Hippocampal formation (tissue), 2 donors: ENCODE results near the gene UTS2.

Experiments
- DNase-seq, 2 donors: peaks; one replicate each; lab custom pipeline; 2025; lab: John Stamatoyannopoulos, UW

The UTS2 gene

DNA sequence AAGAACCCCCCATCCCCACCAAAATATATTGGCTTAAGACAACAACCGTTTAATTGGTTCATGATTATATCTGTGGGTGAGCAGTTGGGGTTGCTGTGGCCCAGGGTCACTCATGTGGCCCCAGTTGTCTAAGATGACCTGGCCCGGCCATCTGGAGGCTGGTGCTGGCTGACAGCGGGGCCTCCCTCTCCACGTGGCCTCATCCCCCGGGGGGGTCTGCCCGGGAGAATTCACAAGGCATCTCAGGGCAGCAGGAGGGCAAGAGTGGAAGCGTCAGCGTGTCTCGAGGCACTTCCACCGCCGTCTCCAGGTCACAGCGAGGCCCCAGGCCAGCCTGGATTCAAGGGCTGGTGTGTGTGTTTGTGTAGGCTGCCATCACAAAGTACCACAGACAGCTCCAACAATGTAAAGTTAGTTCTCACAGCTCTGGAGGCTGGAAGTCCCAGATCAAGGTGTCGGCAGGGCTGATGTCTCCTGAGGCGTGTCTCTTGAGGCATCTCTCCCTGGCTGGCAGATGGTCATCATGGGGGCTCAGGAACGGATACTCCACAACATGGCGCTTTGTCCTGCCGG is 11.0 kb upstream of the UTS2 start:
- DNase-seq = no peak

DNA sequence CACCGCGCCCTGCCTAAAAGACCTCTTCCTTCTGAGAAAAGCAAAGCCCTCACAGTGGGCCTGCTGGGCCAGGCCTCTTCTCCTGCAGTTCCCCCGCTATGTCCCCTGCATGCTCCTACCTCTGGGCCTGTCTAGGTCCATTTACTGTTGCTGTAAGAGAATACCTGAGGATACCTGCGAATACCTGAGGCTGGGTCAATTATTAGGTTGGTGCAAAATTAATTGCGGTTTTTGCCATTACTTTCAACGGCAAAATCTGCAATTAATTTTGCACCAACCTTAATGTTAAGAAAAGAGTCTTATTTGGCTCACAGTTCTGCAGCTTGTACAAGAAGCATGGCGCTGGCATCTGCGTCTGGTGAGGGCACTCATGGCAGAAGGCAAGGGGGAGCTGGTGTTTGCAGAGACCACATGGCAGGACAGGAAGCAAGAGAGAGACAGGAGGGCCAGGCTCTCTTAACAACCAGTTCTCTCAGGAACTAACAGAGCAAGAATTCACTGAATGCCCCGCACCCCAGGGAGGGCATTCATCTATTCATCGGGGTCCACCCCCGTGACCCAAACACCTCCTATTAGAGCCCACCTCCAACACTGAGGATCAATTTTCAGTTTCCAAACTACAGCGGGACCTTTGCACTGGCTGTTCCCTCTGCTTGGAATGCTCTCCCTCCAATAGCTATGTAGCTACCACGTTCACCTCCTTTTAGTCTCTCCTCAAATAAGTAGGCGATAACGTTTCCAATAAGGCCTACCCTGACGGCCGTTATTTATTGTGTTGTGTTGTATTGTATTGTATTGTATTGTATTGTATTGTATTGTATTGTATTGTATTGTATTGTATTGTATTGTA is 9.6 kb upstream of the UTS2 start:
- no peak for DNase-seq

DNA sequence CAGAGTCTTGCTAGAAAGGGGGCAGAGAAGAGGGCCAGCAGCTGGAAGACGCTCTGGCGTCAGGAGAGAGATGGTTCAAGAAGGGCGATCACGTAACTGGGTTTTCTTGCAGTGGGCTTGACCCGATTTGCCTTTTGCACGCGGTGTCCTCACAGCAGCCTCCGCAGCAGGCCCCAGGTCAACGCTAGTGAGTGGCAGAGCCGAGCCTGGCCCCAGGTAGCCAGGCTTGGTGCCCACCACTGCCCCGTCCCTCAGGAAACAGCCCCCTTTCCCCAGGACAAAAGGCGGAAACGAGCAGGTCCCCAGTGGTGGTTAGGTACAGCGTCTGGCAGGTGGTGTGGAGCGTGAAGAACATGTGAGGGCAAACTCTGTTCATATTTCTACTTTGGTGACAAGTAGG is 8.6 kb upstream of the UTS2 start:
- DNase-seq = no peak

DNA sequence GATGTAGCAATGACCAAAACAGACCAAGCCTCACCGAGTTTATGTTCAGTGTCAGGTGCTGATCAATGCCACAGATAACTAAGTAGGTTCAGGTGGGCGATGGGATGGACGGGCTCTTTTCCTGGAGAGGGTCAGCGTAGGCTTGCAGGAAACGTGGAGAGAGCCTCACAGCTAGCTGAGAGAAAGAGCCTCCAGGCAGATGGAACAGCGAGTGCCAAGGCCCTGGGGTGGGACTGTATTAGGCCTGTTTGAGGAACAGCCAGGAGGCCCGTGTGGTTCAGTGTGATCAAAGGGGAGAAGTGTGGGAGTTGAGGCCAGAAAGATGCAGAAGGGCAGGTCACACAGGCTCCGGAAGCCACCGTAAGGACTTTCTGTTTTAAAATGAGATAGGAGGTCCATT is 7.3 kb upstream of the UTS2 start:
- no peak for DNase-seq

DNA sequence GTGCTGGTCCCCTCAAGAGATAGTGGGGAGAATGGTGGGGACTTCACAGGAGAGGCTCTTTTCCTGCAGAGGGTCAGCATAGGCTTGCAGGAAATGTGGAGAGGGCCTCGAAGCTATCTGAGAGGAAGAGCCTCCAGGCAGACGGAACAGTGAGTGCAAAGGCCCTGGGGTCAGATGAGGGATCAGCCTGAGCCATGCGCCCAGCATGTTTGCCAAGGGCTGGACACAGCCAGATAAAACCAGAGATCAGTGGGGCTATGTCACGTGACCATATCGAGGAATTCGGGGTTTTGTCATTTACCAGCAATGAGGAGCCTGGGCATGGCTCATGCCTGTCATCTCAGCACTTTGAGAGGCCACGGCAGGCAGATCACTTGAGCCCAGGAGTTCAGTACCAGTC is 6.5 kb upstream of the UTS2 start:
- DNase-seq = no peak

DNA sequence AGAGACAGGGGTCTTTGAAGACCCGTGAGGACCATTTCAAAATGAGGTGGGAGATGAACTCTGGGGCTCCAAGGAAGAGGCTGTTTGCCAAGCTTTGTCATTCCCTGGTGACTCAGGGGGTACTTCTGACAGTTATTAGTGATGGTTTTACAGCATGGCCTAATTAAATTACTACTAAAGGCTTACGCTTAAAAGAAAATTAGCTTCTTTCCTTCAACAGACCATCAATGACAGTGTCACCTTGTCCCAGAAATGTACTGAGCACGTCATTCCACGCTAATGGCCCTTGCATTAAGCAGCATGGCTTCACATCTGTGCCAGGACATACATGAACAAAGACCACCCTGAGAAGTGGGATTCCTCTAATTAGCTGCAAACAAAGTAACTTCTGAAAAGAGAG is 5.1 kb upstream of the UTS2 start:
- DNase-seq = no peak

DNA sequence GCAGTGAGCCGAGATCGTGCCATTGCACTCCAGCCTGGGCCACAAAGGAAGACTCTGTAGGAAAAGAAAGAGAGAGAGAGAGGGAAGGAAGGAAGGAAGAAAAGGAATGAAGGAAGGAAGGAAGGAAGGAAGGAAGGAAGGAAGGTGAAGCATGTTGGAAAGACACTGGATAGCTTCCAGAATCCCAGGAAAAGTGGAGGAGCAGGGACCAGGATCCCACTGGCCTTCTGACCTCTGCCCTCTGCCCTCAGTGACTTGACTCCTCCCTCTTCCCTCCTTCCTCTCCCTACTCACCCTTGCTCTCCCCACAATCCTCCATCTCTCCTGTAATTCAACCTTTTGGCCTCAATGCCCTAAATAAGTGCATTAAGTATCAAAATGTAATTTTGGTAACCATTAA is 4.1 kb upstream of the UTS2 start:
- DNase-seq = no peak

DNA sequence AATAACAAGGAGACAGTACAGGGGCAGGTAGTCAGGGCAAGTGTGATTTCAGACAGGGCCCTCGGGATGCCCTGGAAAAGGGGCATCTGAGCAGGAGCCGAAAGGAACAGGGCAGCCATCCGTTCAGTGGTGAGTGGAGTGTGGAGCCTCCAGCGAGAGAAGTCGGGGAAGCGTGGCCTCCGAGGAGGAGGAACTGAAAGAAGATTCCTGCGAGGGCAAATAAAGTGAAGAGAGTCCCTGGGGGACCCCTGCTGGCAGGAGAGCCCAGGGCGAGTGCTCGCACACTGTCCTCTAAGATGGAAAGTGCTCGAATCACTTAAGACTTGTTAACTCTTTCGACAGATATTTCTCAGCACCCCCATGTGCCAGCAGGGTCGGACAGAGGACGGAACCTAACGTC is 3.5 kb upstream of the UTS2 start:
- no peak for DNase-seq

DNA sequence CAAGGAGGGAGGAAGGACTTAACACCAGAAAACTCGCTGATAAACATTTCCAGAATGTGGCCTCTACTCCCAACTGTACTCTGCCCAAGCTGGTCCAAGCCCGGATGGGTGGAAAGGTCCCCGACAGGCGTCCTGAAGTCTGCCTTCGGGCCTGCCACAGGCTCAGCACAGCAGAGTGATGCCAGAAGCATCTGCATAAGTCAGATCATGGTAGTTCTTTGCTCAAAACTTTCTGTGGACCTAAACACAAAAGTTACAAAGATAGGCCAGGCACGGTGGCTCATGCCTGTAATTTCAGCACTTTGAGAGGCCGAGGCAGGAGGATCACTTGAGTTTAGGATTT is 790 bp upstream of the UTS2 start:
- DNase-seq = no peak

DNA sequence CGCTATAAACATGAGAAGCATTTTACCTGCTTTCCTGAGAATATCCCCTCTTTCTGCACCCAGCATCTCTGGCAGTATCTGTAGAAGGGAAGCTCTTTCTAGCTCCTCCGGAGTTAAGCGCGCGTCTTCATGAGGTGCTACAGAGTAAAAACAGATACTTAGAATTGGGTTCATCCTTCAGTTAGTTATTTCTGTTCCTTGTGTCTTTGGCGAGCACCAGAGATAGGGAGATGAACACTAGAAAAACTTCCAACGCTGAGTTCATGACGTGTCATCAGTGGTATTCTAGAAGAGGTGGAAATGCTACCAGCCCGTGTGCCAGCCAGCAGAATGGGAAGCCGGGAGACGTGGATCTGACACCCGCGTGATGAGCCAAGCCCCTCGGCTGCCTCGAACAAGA is 2.1 kb downstream of the UTS2 start:
- DNase-seq = no peak

DNA sequence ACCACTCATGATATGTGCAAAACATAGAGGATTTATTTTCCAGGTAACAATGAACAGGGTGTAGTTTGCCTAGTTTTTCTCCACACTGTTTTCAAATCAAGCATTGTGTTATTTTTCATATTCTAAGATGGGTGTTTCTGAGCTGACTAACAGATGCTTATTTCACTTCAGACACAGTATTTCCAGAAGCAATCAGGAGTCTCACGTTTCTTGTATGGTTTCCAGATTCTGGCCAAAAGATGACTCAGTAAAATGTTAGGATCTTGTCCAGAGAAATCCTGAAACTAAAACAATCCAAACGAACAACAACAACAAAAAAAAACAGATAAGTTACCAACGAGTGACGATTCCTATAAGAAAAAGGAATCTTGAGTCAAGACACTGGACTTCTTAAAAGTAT is 5.3 kb downstream of the UTS2 start:
- DNase-seq = no peak

DNA sequence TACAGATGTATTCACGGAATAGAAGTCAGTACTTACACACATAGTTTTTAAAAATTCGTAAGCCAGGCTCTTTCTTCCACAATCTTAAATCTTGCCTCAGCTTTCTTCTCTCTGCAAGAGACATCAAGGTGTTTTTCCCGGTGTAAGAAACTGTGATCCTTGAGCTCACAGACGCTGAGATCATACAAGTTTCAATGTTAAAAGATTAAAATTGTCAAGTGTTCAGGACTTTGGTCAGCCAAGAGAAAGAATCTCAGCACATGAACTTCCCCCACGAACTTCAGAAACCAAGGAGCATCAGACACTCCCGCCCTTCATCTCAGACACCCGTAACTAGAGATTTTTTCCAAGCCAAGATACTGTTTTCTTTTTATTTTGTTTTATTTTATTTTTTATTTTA is 6.2 kb downstream of the UTS2 start:
- no peak for DNase-seq

DNA sequence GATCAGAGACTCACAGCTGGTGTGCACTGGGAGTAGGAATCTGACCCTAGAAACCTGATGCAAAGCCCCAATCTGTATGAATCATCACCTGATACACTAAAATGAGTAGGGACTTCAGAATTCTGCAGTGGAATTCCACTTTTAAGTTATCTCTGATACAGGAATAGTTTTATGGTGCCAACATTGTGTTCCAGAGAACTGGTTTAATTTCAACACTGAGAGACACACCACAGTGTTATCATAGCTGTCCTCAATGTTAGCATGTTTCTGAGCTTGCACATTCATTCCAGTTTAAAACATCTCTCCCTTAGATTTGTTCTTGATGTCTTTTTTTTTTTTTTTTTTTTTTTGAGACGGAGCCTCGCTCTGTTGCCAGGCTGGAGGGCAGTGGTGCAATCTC is 7.1 kb downstream of the UTS2 start:
- no peak for DNase-seq

DNA sequence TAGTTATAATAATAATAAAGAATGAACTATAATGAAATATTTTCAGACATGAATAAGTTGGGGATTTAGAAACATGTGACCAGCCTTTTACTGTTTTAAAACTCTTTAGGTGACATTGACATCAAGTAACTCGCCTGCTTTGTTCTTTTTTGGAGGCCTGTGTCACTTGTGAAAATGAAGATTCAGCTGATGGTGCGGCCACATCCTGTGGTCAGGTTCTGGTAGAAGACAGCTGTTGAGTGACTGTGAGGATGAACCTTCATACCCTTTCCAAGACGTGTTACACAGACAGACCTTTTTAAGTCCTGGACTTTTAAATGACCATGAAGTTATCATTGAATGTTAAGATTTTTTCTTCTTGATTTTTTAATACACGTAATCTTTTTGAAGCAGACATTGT is 10.3 kb downstream of the UTS2 start:
- no peak for DNase-seq

DNA sequence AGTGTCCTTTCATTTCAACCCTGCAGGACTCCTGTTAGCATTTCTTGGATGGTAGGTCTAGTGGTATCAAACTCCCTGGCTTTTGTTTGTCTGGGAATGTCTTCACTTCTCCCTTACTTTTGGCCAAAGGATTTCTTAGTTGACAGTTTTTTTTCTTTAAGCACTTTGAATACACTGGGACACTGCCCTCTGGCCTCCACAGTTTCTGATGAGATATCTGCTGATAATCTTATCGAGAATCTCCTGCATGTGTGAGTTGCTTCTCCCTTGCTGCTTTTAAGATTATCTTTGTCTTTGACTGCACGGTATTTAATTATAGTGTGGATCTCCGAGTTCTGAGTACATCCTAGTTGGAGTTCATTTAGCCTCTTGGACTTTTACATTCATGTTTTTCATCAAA is 13.3 kb downstream of the UTS2 start:
- no peak for DNase-seq

DNA sequence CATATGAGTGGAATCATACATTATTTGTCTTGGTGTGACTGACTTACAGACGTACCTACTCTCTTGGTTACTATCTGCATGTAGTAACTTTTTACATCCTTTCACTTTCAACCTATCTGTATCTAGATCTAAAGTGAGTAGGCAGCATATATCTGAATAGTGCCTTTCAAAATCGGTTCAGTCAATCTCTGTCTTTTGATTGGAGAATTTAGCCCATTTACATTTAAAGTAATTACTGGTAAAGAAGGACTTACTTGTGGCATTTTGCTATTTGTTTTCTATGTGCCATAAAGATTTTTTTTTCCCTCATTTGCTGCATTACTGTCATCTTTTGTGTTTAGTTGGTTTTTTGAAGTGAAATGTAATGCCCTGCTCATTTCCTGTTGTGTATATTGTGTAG is 14.2 kb downstream of the UTS2 start:
- DNase-seq = no peak

DNA sequence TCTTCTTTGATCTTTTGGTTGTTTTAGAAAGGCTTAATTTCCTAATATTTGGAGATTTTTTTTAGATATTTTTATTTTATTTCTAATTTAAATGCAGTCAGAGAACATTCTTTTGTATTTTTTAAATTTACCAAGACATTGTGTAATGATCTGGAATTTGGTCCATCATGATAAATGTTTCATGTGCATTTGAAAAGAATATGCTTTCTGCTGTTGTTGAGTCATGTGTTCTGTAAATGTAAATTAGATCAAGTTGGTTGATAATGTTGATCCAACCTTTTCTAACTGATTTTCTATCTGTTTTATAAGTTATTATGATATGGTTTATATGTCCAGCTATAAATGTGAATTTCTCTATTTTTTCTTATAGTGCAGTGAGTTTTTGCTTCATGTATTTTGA is 19.8 kb downstream of the UTS2 start:
- DNase-seq = no peak

DNA sequence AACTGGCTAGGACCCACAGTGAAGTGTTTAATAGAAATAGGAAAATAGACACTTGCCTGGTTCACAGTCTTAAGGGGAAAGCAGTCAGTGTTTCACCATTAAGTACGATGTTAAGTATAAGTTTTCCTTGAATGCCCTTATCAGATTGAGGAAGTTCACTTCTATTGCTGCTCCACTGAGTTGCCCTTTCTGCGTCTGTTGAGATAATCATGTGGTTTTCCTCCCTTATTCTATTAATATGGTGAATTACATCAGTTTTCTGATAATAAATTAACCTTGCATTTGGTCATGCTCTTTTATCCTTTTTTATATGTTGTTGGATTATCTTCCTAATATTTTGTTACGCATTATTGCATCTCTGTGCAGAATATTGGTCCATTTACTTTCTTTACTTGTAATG is 21.4 kb downstream of the UTS2 start:
- no peak for DNase-seq

DNA sequence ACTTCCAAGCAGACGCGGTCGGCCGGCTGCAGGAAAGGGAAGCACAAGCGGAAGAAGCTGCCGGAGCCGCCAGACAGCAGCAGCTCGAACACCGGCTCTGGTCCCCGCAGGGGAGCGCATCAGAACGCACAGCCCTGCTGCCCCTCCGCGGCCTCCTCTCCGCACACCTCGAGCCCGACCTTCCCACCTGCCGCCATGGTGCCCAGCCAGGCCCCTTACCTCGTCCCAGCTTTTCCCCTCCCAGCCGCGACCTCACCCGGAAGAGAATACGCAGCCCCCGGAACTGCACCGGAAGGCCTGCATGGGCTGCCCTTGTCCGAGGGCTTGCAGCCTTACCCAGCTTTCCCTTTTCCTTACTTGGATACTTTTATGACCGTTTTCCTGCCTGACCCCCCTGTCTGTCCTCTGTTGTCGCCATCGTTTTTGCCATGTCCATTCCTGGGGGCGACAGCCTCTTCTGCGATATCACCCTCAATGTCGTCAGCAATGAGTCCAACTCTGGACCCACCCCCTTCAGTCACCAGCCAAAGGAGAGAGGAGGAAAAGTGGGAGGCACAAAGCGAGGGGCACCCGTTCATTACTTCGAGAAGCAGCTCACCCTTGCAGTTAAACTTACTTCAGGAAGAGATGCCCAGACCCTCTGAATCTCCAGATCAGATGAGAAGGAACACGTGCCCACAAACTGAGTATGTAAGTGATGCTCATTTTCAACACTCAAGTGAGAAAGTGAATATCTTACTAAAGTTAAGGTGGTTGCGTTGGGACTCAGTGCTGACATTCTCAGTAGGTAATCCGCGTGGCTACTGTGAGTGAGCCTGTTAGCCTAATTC is 25.5 kb downstream of the UTS2 start:
- DNase-seq = no peak

DNA sequence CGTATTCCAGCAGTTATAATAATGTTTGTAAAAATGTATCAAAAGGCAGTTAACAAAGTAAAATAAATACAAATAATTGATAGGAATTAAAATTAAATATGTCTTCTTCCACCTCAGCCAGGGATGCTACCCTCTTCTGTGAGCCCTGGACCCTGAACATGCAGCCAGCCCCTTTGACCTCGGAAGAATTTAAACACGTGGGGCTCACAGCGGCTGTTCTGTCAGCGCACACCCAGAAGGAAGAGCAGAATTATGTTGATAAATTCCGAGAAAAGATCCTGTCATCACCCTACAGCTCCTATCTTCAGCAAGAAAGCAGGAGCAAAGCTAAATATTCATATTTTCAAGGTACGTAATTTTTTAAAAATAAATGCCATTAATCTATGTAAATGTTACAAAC is 26.5 kb downstream of the UTS2 start:
- DNase-seq = no peak

DNA sequence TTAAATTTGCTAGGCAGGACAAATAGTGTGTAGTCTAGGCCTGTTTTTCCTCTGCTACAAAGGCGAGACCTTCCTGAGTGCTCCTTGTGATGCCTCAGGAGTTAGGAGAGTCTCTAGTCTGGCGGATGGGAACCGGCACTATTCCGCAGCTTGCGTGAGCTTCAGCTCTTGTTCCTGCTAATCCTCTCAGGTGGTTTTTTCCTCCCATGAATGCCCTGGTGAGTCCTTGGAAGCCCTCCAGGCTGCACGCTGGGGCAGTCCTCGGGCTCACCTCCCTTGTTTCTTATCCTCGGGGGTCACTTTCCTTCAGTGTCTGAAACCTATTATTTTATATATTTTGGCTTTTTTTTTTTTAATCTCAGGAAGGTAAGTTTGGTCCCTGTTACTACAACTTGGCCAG is 28.2 kb downstream of the UTS2 start:
- no peak for DNase-seq

DNA sequence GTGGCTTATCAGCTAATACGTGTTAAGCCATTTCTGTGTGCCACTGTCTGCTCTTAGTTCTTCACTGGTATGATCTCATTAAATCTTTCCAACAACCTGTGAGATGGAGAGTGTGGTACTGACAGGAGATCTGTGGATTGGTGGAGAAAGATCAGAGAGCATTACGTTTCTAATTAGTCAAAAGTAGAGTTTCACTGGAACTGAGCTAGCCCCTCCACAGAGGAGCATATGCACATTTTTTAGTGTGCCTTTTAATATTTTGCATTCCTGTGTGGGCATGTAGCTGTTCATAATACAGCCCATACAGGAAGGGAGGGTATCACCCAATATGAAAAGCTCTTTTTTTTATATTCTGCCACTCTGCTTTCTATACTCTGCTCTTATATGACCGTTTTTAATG is 31.6 kb downstream of the UTS2 start:
- no peak for DNase-seq

DNA sequence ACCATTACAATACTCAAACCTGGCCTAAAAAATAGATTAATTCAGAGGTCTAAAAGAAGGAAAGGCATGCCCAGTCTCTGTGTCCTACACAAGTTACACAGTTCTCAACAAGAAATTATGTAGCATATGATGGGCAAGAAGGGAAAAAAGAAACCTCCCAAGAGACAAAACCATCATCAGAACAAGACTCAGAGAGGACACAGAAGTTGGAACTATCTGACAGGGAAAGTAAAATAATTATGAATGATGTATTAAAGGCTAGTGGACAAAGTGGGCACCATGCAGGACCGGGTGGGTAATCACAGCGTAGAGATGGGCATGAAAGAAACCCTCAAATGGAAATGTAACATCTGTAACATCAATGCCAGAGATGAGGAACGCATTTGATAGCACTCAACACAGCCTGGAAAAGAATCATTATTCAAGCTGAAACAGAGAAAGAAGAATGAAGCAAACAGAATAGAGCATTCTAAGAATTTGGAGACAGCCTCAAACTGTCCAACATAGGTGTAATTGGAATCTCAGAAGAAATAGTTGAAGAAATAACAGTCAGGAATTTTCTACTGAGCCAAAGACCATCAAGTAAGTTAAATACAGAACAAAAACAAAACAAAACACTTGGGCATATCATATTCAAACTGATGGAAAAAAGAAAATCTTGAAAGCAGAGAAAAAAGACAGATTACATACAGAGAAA is 39.0 kb downstream of the UTS2 start:
- no peak for DNase-seq
